GM12872 (cell line): ENCODE measurements around the gene ETDC.

ENCODE experiments used
- CTCF ChIP-seq: IDR thresholded peaks from 3 replicates; pipeline ENCODE4 v1.5.1; 2011; ENCODE audit warnings: low read depth, mild to moderate bottlenecking, low read length, moderate library complexity; ENCODE audit not compliant: insufficient read depth

Gene ETDC

GRCh38 chrX:135309430-135309923, at the start of gene ETDC:
ETDC (plus strand) TSS chrX:135309480; CDS start chrX:135309480, 0 bp downstream.
- TF ChIP-seq CTCF = no peak

GRCh38 chrX:135264206-135264605, 45.1 kb upstream of the ETDC start:
- no peak for TF ChIP-seq CTCF

GRCh38 chrX:135273162-135273561, 36.1 kb upstream of the ETDC start:
- TF ChIP-seq CTCF = no peak

- no peak for TF ChIP-seq CTCF
These were observed 33.3 kb upstream of the ETDC start for GRCh38 chrX:135275973-135276372.

- no peak for TF ChIP-seq CTCF
These were observed 21.9 kb upstream of the ETDC start for GRCh38 chrX:135287266-135287823.

GRCh38 chrX:135295238-135295943, 13.9 kb upstream of the ETDC start:
- peak; percentile 40; the same call in 2 of the 3 replicates for TF ChIP-seq CTCF

- no peak for TF ChIP-seq CTCF
These were observed 13.4 kb upstream of the ETDC start for GRCh38 chrX:135295944-135296305.
